ENCODE data around the gene ZNF331. TPM values are rescaled to one million over a fixed set of nuclear protein-coding genes. Genes with fewer than 3 reads are reported as not detected.

ZNF331 gene
- total RNA-seq, 1 experiment from 2014 or later: 29.8 TPM

DNA sequence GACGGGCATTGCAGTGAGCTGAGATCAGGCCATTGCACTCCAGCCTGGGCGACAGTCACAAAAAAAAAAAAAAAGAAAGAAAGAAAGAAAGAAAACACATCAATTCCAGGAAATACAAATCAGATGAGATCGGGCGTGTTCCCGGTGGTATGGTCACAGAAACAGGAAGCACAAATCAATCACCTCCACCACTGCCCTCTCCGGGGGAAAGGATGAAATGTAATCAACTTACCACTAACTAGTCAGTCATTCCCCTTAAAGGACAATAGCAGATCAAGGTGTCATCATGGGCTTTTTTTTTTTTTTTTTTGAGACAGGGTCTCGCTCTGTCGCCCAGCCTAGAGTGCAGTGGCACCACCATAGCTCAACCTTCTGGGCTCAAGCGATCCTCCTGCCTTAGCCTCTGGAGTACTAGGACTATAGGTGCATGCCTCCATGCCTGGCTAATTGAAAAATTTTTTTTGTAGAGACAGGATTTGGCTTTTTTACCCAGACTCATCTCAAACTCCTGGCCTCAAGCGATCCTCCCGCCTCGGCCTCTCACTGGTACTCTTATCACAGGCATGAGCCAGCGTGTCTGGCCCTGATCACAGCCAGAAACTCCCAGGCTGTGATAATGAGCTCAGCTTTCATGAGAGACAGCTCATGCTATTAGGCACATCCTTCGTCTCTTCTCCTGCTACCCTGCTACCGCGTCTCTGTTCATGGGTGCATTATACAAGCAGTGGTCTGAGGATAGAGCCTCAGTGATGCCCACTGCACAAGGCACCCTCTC is 87.0 kb downstream of the ZNF331 start:
- Histone ChIP-seq H3K27me3 (replicated peaks; ENCODE audit: insufficient read depth, low read depth, low read length, poor library complexity) (no peaks in the 10 kb centered on the region), H3K4me3 (ENCODE audit: low read depth, low read length, poor library complexity, severe bottlenecking) (no peak overlapping the region), H3K4me1 (ENCODE audit: insufficient read depth, low read length, poor library complexity, severe bottlenecking) (no peaks in the 10 kb centered on the region), H3K36me3 (ENCODE audit: insufficient read depth, low read length, poor library complexity, severe bottlenecking) (no peaks in the 10 kb centered on the region), H3K9me3 (ENCODE audit: low read depth, low read length, poor library complexity, severe bottlenecking) (no peaks in the 10 kb centered on the region), H3K27ac (ENCODE audit: low read depth, low read length, poor library complexity, severe bottlenecking) (no peak overlapping the region)
- no peak for TF ChIP-seq EZH2 (IDR thresholded peaks at IDR 0.05; ENCODE audit: borderline replicate concordance, low read depth, low read length, poor library complexity, severe bottlenecking)
- TF ChIP-seq, protein P1, sequence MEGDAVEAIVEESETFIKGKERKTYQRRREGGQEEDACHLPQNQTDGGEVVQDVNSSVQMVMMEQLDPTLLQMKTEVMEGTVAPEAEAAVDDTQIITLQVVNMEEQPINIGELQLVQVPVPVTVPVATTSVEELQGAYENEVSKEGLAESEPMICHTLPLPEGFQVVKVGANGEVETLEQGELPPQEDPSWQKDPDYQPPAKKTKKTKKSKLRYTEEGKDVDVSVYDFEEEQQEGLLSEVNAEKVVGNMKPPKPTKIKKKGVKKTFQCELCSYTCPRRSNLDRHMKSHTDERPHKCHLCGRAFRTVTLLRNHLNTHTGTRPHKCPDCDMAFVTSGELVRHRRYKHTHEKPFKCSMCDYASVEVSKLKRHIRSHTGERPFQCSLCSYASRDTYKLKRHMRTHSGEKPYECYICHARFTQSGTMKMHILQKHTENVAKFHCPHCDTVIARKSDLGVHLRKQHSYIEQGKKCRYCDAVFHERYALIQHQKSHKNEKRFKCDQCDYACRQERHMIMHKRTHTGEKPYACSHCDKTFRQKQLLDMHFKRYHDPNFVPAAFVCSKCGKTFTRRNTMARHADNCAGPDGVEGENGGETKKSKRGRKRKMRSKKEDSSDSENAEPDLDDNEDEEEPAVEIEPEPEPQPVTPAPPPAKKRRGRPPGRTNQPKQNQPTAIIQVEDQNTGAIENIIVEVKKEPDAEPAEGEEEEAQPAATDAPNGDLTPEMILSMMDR (conservative IDR thresholded peaks at IDR 0.05; ENCODE audit: low read depth, low read length): no peak
- intact Hi-C loops (cut with micrococcal nuclease; ENCODE audit: unreplicated experiment): no loop called here
- CTCF ChIA-PET: no interaction called here
- no TSS peak for BruUV-seq (replicated peaks)
- POLR2A ChIA-PET (ENCODE audit: low non-redundant PET): no interaction called here
- DNase-seq (ENCODE audit: low spot score): no peak

DNA sequence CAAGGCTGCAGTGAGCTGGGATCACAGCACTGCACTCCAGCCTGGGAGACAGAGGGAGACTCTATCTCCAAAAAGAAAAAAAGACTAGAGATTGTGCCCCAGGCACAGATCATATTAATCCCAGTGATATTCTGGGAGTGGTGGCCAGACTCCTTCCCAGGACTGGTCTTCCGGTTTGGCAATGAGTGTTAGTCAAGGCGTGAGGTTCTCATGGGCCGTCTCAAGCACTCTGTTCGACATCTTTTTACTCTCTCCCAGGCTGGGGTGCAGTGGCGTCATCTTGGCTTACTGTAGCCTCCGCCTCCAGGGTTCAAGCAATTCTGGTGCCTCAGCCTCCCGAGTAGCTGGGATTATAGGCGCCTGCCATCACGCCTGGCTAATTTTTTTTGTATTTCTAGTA is 88.5 kb downstream of the ZNF331 start:
- ChIA-PET POLR2A (ENCODE audit: low non-redundant PET) (interaction anchor here (0.7 kb wide), 1 partner anchor 13 kb away, joined by 11 read pairs; no protein-coding TSS in a partner anchor), CTCF (no interaction called here)
- no peaks in the 10 kb centered on the region for H3K27me3 ChIP-seq (replicated peaks; ENCODE audit: insufficient read depth, low read depth, low read length, poor library complexity)
- no peak overlapping the region for H3K4me3 ChIP-seq (ENCODE audit: low read depth, low read length, poor library complexity, severe bottlenecking)
- H3K9me3 ChIP-seq (ENCODE audit: low read depth, low read length, poor library complexity, severe bottlenecking): no peaks in the 10 kb centered on the region
- no peak overlapping the region for H3K27ac ChIP-seq (ENCODE audit: low read depth, low read length, poor library complexity, severe bottlenecking)
- H3K4me1 ChIP-seq (ENCODE audit: insufficient read depth, low read length, poor library complexity, severe bottlenecking): no peaks in the 10 kb centered on the region
- no peak for DNase-seq (ENCODE audit: low spot score)
- H3K36me3 ChIP-seq (ENCODE audit: insufficient read depth, low read length, poor library complexity, severe bottlenecking): no peaks in the 10 kb centered on the region
- TF ChIP-seq, protein P1 (conservative IDR thresholded peaks at IDR 0.05; ENCODE audit: low read depth, low read length): no peak
- TF ChIP-seq EZH2 (IDR thresholded peaks at IDR 0.05; ENCODE audit: borderline replicate concordance, low read depth, low read length, poor library complexity, severe bottlenecking): no peak
- intact Hi-C loops (cut with micrococcal nuclease; ENCODE audit: unreplicated experiment): no loop called here
- no TSS peak for BruUV-seq (replicated peaks)

DNA sequence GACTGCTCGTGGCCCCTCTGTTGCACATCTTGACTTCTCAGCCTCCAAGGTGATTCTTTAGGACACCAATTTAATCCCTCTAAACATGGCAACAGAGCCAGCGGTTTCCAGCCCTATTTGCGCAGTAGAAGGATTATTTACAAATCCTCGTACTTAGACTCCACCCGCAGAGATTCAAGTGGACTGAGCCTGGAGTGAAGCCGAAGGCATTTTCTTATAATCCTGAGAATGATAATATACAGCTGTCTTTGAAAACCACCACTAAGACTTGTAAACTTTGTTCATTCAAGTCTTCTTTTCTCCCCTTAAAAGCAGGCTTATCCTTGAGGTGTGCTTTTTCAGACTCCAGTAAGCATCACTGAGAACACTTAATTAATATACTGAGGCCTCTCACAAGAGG is 89.0 kb downstream of the ZNF331 start:
- no peaks in the 10 kb centered on the region for H3K4me1 ChIP-seq (ENCODE audit: insufficient read depth, low read length, poor library complexity, severe bottlenecking)
- ChIA-PET CTCF (no interaction called here), POLR2A (ENCODE audit: low non-redundant PET) (interaction anchor here (0.7 kb wide), 1 partner anchor 12 kb away, joined by 11 read pairs; no protein-coding TSS in a partner anchor)
- no peak overlapping the region for H3K4me3 ChIP-seq (ENCODE audit: low read depth, low read length, poor library complexity, severe bottlenecking)
- BruUV-seq (replicated peaks): no TSS peak
- H3K9me3 ChIP-seq (ENCODE audit: low read depth, low read length, poor library complexity, severe bottlenecking): no peaks in the 10 kb centered on the region
- H3K27me3 ChIP-seq (replicated peaks; ENCODE audit: insufficient read depth, low read depth, low read length, poor library complexity): no peaks in the 10 kb centered on the region
- no peaks in the 10 kb centered on the region for H3K36me3 ChIP-seq (ENCODE audit: insufficient read depth, low read length, poor library complexity, severe bottlenecking)
- intact Hi-C loops (cut with micrococcal nuclease; ENCODE audit: unreplicated experiment): no loop called here
- H3K27ac ChIP-seq (ENCODE audit: low read depth, low read length, poor library complexity, severe bottlenecking): no peak overlapping the region
- TF ChIP-seq, protein P1 (conservative IDR thresholded peaks at IDR 0.05; ENCODE audit: low read depth, low read length): no peak
- no peak for TF ChIP-seq EZH2 (IDR thresholded peaks at IDR 0.05; ENCODE audit: borderline replicate concordance, low read depth, low read length, poor library complexity, severe bottlenecking)
- no peak for DNase-seq (ENCODE audit: low spot score)

Other genes with a start within 250 kb of the ZNF331 start
- gene ZNF845, start 204.4 kb upstream of the ZNF331 start, total RNA-seq (2021): 7.7 and 8.6 TPM in 2 replicates
- 8.7 and 9.2 TPM in 2 replicates for gene ZNF525, start 172.4 kb upstream of the ZNF331 start, total RNA-seq (2021)
- gene ZNF765, start 143.0 kb upstream of the ZNF331 start, total RNA-seq (2021): 7.3 and 10.4 TPM in 2 replicates
- 12.0 and 13.1 TPM in 2 replicates for gene ZNF761, start 106.2 kb upstream of the ZNF331 start, total RNA-seq (2021)
- 5.6 and 8.0 TPM in 2 replicates for gene ZNF813, start 70.4 kb upstream of the ZNF331 start, total RNA-seq (2021)
- gene DPRX, start 93.9 kb downstream of the ZNF331 start, total RNA-seq (2021): not detected in 2 replicates